Ectodermal cell (in vitro differentiated cells): ENCODE measurements around the gene SNTA1. TPM values are rescaled to one million over a fixed set of nuclear protein-coding genes. Genes with fewer than 3 reads are reported as not detected.
"Not testable (repeated sequence)": the region's sequence is repeated elsewhere in the genome, so short reads cannot be mapped to it uniquely, and the experiment has no call there.

Experiments used
- H3K27ac ChIP-seq: 2 replicates; pipeline ENCODE4 v1.7.0; 2013; ENCODE audit warnings: mild to moderate bottlenecking, low read depth, low read length; ENCODE audit not compliant: insufficient read depth, poor library complexity, severe bottlenecking
- H3K27me3 ChIP-seq: 2 replicates; pipeline ENCODE4 v1.7.0; 2013; ENCODE audit warnings: mild to moderate bottlenecking, low read length; ENCODE audit not compliant: insufficient read depth, control insufficient read depth, poor library complexity, severe bottlenecking
- H3K36me3 ChIP-seq: one replicate; pipeline ENCODE4 v1.7.0; 2013; ENCODE audit warnings: low read length; ENCODE audit not compliant: control insufficient read depth, insufficient read depth
- H3K4me1 ChIP-seq: one replicate; pipeline ENCODE4 v1.7.0; 2013; ENCODE audit warnings: low read length; ENCODE audit not compliant: control insufficient read depth, insufficient read depth
- H3K4me3 ChIP-seq: 2 replicates; pipeline ENCODE4 v1.7.0; 2013; ENCODE audit warnings: low read depth, low read length, control low read depth; ENCODE audit not compliant: insufficient read depth
- H3K9me3 ChIP-seq: 2 replicates; pipeline ENCODE4 v1.7.0; 2013; ENCODE audit warnings: mild to moderate bottlenecking, low read length, moderate library complexity; ENCODE audit not compliant: control insufficient read depth
- WGBS, 2 experiments: methylation state at CpG; one replicate each; pipeline ENCODE4 v1.1.7; 2013; ENCODE audit warnings: missing lambda C conversion rate in 2 of 2; 5-methylcytosine and 5-hydroxymethylcytosine counted together
- polyA plus RNA-seq, 4 experiments: library from polyadenylated mRNA; stranded (reverse); fragments of 50-300 nt; gene quantifications; one replicate each; pipeline ENCODE4 v1.2.3, GENCODE V29; 2013

The SNTA1 gene
- 6.2 TPM for polyA plus RNA-seq (2013, experiment 1 of 4)
- polyA plus RNA-seq (2013, experiment 2 of 4): 4.8 TPM
- 4.5 TPM for polyA plus RNA-seq (2013, experiment 3 of 4)
- polyA plus RNA-seq (2013, experiment 4 of 4): 4.1 TPM

- H3K9me3 ChIP-seq: no peaks in the 10 kb centered on the region
- H3K36me3 ChIP-seq: no peaks in the 10 kb centered on the region
- peaks cover 30% of the 10 kb centered on the region for H3K27me3 ChIP-seq
- no peak within 1 kb of the TSS for H3K27ac ChIP-seq
- 0 to 1% methylated on average over 75 of the region's 75 CpGs for WGBS, 2 experiments
- no peaks in the 10 kb centered on the region for H3K4me1 ChIP-seq
- peak within 1 kb of the TSS; percentile 42 for H3K4me3 ChIP-seq
These were observed at the start of gene SNTA1 for GRCh38 chr20:33443512-33444239. SNTA1 (minus strand) TSS chr20:33443763; CDS start chr20:33443620, 143 bp downstream.

GRCh38 chr20:33490934-33491656, 47.5 kb upstream of the SNTA1 start:
- Histone ChIP-seq H3K9me3 (no peaks in the 10 kb centered on the region), H3K27ac (no peak overlapping the region), H3K27me3 (peaks cover 4% of the 10 kb centered on the region), H3K4me1 (peaks cover 4% of the 10 kb centered on the region), H3K4me3 (peak overlapping the region; percentile 56), H3K36me3 (no peaks in the 10 kb centered on the region)
- WGBS, 2 experiments: 86 to 93% methylated on average over 8 of the region's 8 CpGs

GRCh38 chr20:33490023-33490933, 46.7 kb upstream of the SNTA1 start, which contains the start of gene CBFA2T2:
CBFA2T2 (plus strand) TSS chr20:33490096; CDS start chr20:33490268, 172 bp downstream.
- WGBS, 2 experiments: 2% methylated on average over 105 of the region's 105 CpGs
- H3K36me3 ChIP-seq: no peaks in the 10 kb centered on the region
- peak within 1 kb of the TSS; percentile 81 for H3K27ac ChIP-seq
- H3K4me1 ChIP-seq: peaks cover 4% of the 10 kb centered on the region
- peaks cover 4% of the 10 kb centered on the region for H3K27me3 ChIP-seq
- peak within 1 kb of the TSS; percentile 56 for H3K4me3 ChIP-seq
- H3K9me3 ChIP-seq: no peaks in the 10 kb centered on the region

- H3K27ac ChIP-seq: peak overlapping the region; percentile 11
- H3K4me1 ChIP-seq: peaks cover 4% of the 10 kb centered on the region
- peaks cover 4% of the 10 kb centered on the region for H3K27me3 ChIP-seq
- H3K4me3 ChIP-seq: peak overlapping the region; percentile 53
- H3K36me3 ChIP-seq: no peaks in the 10 kb centered on the region
- 9% methylated on average over 36 of the region's 36 CpGs for WGBS, 2 experiments
- no peaks in the 10 kb centered on the region for H3K9me3 ChIP-seq
These were observed 46.0 kb upstream of the SNTA1 start for GRCh38 chr20:33489495-33490022.

- not testable (repeated sequence) for H3K27ac ChIP-seq
- 92 to 93% methylated on average over 31 to 32 of the region's 32 CpGs for WGBS, 2 experiments
These were observed 45.3 kb upstream of the SNTA1 start for GRCh38 chr20:33488661-33489494.

GRCh38 chr20:33488201-33488600, 44.6 kb upstream of the SNTA1 start:
- whole genome bisulfite sequencing, 2 experiments: 95 to 96% methylated on average over 10 of the region's 10 CpGs
- H3K27me3 ChIP-seq: peaks cover 4% of the 10 kb centered on the region
- H3K27ac ChIP-seq: no peak overlapping the region
- peaks cover 4% of the 10 kb centered on the region for H3K4me1 ChIP-seq
- H3K36me3 ChIP-seq: no peaks in the 10 kb centered on the region
- no peak overlapping the region for H3K4me3 ChIP-seq
- H3K9me3 ChIP-seq: no peaks in the 10 kb centered on the region

More at GRCh38 chr20:33488661-33489494, 45.3 kb upstream of the SNTA1 start:
- peak overlapping the region; percentile 53 for H3K4me3 ChIP-seq
- H3K4me1 ChIP-seq, H3K9me3 ChIP-seq, H3K27me3 ChIP-seq, H3K36me3 ChIP-seq: not testable (repeated sequence)

- not testable (repeated sequence) for H3K9me3 ChIP-seq, H3K36me3 ChIP-seq, H3K27ac ChIP-seq, H3K4me3 ChIP-seq, H3K4me1 ChIP-seq, H3K27me3 ChIP-seq
- WGBS, 2 experiments: 91 to 93% methylated on average over 5 of the region's 5 CpGs
These were observed 39.6 kb upstream of the SNTA1 start for GRCh38 chr20:33483186-33483585.

GRCh38 chr20:33482581-33482980, 39.0 kb upstream of the SNTA1 start:
- no peak overlapping the region for H3K4me3 ChIP-seq
- 88 to 95% methylated on average over 6 of the region's 6 CpGs for WGBS, 2 experiments

GRCh38 chr20:33481431-33481941, 37.9 kb upstream of the SNTA1 start:
- Histone ChIP-seq H3K36me3 (no peaks in the 10 kb centered on the region), H3K4me1 (no peaks in the 10 kb centered on the region), H3K9me3 (no peaks in the 10 kb centered on the region), H3K4me3 (no peak overlapping the region), H3K27ac (no peak overlapping the region), H3K27me3 (no peaks in the 10 kb centered on the region)
- WGBS, 2 experiments: 90 to 95% methylated on average over 8 of the region's 8 CpGs

More at GRCh38 chr20:33482581-33482980, 39.0 kb upstream of the SNTA1 start:
- Histone ChIP-seq H3K9me3 (no peaks in the 10 kb centered on the region), H3K27me3 (no peaks in the 10 kb centered on the region), H3K36me3 (no peaks in the 10 kb centered on the region), H3K4me1 (no peaks in the 10 kb centered on the region), H3K27ac (no peak overlapping the region)
